Trophoblast cell (in vitro differentiated cells and primary cell): ENCODE data around the gene SMAD3.
"Not testable (repeated sequence)": the region's sequence is repeated elsewhere in the genome, so short reads cannot be mapped to it uniquely, and the experiment has no call there.

Source experiments
- DNase-seq, 2 donors: peaks; one replicate each; pipeline ENCODE4 v3.0.0-alpha.2; 2016
- H2AFZ ChIP-seq: 2 replicates; pipeline ENCODE4 v1.6.1; 2013; ENCODE audit warnings: low read length, moderate library complexity, mild to moderate bottlenecking; ENCODE audit not compliant: insufficient read depth, poor library complexity
- H2AK5ac ChIP-seq: 2 replicates; pipeline ENCODE4 v1.6.1; 2013; ENCODE audit warnings: mild to moderate bottlenecking, low read length
- H2BK120ac ChIP-seq: 2 replicates; pipeline ENCODE4 v1.6.1; 2013; ENCODE audit warnings: low read length, mild to moderate bottlenecking, moderate library complexity; ENCODE audit not compliant: insufficient read depth, poor library complexity
- H2BK12ac ChIP-seq: 2 replicates; pipeline ENCODE4 v1.6.1; 2013; ENCODE audit warnings: mild to moderate bottlenecking, low read length, moderate library complexity
- H2BK5ac ChIP-seq: 2 replicates; pipeline ENCODE4 v1.6.1; 2013; ENCODE audit warnings: low read length, low read depth, moderate library complexity, mild to moderate bottlenecking; ENCODE audit not compliant: poor library complexity
- H3K14ac ChIP-seq: 2 replicates; pipeline ENCODE4 v1.6.1; 2013; ENCODE audit warnings: mild to moderate bottlenecking, low read length
- H3K18ac ChIP-seq: 2 replicates; pipeline ENCODE4 v1.6.1; 2013; ENCODE audit warnings: mild to moderate bottlenecking, low read length
- H3K23ac ChIP-seq: 2 replicates; pipeline ENCODE4 v1.6.1; 2013; ENCODE audit warnings: low read length
- H3K27ac ChIP-seq: 2 replicates; pipeline ENCODE4 v1.5.1; 2013; ENCODE audit warnings: low read depth, mild to moderate bottlenecking, inconsistent platforms, low read length, moderate library complexity
- H3K27me3 ChIP-seq: 2 replicates; pipeline ENCODE4 v1.6.1; 2013; ENCODE audit warnings: inconsistent platforms, mild to moderate bottlenecking, low read length, moderate library complexity; ENCODE audit not compliant: insufficient read depth
- H3K36me3 ChIP-seq, 2 experiments: 1 replicate in 1 of 2; 2 replicates in 1 of 2; pipeline ENCODE4 v1.6.1; 2013; ENCODE audit warnings: low read length in 2 of 2, mild to moderate bottlenecking in 2 of 2, moderate library complexity in 1 of 2; ENCODE audit not compliant: insufficient read depth in 2 of 2, control insufficient read depth in 1 of 2
- H3K4ac ChIP-seq: 2 replicates; pipeline ENCODE4 v1.6.1; 2013; ENCODE audit warnings: low read depth, mild to moderate bottlenecking, low read length, moderate library complexity
- H3K4me1 ChIP-seq, 2 experiments: 1 replicate in 1 of 2; 2 replicates in 1 of 2; pipeline ENCODE4 v1.6.1; 2013; ENCODE audit warnings: low read length in 2 of 2, mild to moderate bottlenecking in 2 of 2, moderate library complexity in 1 of 2; ENCODE audit not compliant: insufficient read depth in 2 of 2, control insufficient read depth in 1 of 2
- H3K4me2 ChIP-seq: 2 replicates; pipeline ENCODE4 v1.6.1; 2013; ENCODE audit warnings: inconsistent platforms, mild to moderate bottlenecking, low read length, moderate library complexity
- H3K4me3 ChIP-seq: 2 replicates; pipeline ENCODE4 v1.5.1; 2013; ENCODE audit warnings: mild to moderate bottlenecking, low read depth, low read length, inconsistent platforms
- H3K79me1 ChIP-seq: one replicate; pipeline ENCODE4 v1.6.1; 2013; ENCODE audit warnings: low read length
- H3K79me2 ChIP-seq: 2 replicates; pipeline ENCODE4 v1.6.1; 2013; ENCODE audit warnings: low read length, mild to moderate bottlenecking; ENCODE audit not compliant: control insufficient read depth, insufficient read depth, poor library complexity
- H3K9ac ChIP-seq: 2 replicates; pipeline ENCODE4 v1.6.1; 2013; ENCODE audit warnings: mild to moderate bottlenecking, low read length
- H3K9me3 ChIP-seq: 2 replicates; pipeline ENCODE4 v1.6.1; 2013; ENCODE audit warnings: low read depth, mild to moderate bottlenecking, control low read depth, inconsistent platforms, low read length; ENCODE audit not compliant: insufficient read depth
- H4K12ac ChIP-seq: 2 replicates; pipeline ENCODE4 v1.6.1; 2013; ENCODE audit warnings: low read depth, mild to moderate bottlenecking, low read length, moderate library complexity
- H4K8ac ChIP-seq: 2 replicates; pipeline ENCODE4 v1.6.1; 2013; ENCODE audit warnings: low read depth, mild to moderate bottlenecking, low read length, moderate library complexity
- H4K91ac ChIP-seq: one replicate; pipeline ENCODE4 v1.6.1; 2013; ENCODE audit warnings: low read depth, mild to moderate bottlenecking, low read length, moderate library complexity
- WGBS: extraction: QIAGEN DNeasy Blood & Tissue Kit; methylation state at CpG from one replicate; pipeline ENCODE4 v1.1.7; 2013; ENCODE audit warnings: missing lambda C conversion rate; ENCODE audit not compliant: insufficient read length, insufficient coverage; ENCODE audit errors: extremely low coverage; 5-methylcytosine and 5-hydroxymethylcytosine counted together

Gene SMAD3

GRCh38 chr15:67153044-67153443, 87.6 kb downstream of the SMAD3 start:
- H4K8ac ChIP-seq, H3K9ac ChIP-seq, H2BK120ac ChIP-seq, H3K18ac ChIP-seq, H3K27ac ChIP-seq, H3K23ac ChIP-seq, H4K12ac ChIP-seq, H3K4me2 ChIP-seq, H3K4me3 ChIP-seq, H2BK5ac ChIP-seq, H3K9me3 ChIP-seq, H3K36me3 ChIP-seq, H2AFZ ChIP-seq, H3K79me2 ChIP-seq, H3K14ac ChIP-seq, H3K27me3 ChIP-seq: not testable (repeated sequence)
- Histone ChIP-seq H2AK5ac (peak overlapping the region; percentile 57), H3K79me1 (peaks cover 29% of the 10 kb centered on the region), H4K91ac (peak overlapping the region; percentile 48), H2BK12ac (peak overlapping the region; percentile 77), H3K4ac (peak overlapping the region; percentile 6), H3K4me1 (peaks cover 26 to 27% of the 10 kb centered on the region in 2 experiments)
- DNase-seq, result peak in 1 of 2 donors; percentile 72
- no CpG with 5 or more reads among the region's 6 CpGs for WGBS

GRCh38 chr15:67154249-67154648, 88.8 kb downstream of the SMAD3 start:
- H3K14ac ChIP-seq, result no peak overlapping the region
- no peak overlapping the region for H3K4me2 ChIP-seq
- H4K8ac ChIP-seq, result no peak overlapping the region
- no peak overlapping the region for H3K23ac ChIP-seq
- H3K27ac ChIP-seq, result no peak overlapping the region
- no peak overlapping the region for H3K4ac ChIP-seq
- no peak overlapping the region for H3K9ac ChIP-seq
- H3K9me3 ChIP-seq, result peaks cover 3% of the 10 kb centered on the region
- H4K12ac ChIP-seq, result no peak overlapping the region
- H3K4me3 ChIP-seq, result no peak overlapping the region
- H3K18ac ChIP-seq, result no peak overlapping the region
- H2BK5ac ChIP-seq, result no peak overlapping the region
- H2BK12ac ChIP-seq, result no peak overlapping the region
- no peak overlapping the region for H4K91ac ChIP-seq
- peak overlapping the region; percentile 35 for H2BK120ac ChIP-seq
- H2AK5ac ChIP-seq, result no peak overlapping the region
- peaks cover 18% of the 10 kb centered on the region for H3K79me1 ChIP-seq
- peaks cover 0 to 2% of the 10 kb centered on the region in 2 experiments for H3K36me3 ChIP-seq
- H3K79me2 ChIP-seq, result peaks cover 3% of the 10 kb centered on the region
- no peaks in the 10 kb centered on the region for H3K27me3 ChIP-seq
- H2AFZ ChIP-seq, result no peak overlapping the region
- DNase-seq, result peak in 1 of 2 donors; percentile 39
- peaks cover 14 to 15% of the 10 kb centered on the region in 2 experiments for H3K4me1 ChIP-seq

GRCh38 chr15:67156426-67156825, 91.0 kb downstream of the SMAD3 start:
- peak; percentile 74 to 91 for DNase-seq

GRCh38 chr15:67156834-67157233, 91.4 kb downstream of the SMAD3 start:
- no peak overlapping the region for H3K9ac ChIP-seq
- H3K18ac ChIP-seq, result peak overlapping the region; percentile 10
- no CpG with 5 or more reads among the region's 3 CpGs for WGBS
- no peak overlapping the region for H2BK5ac ChIP-seq
- H3K79me2 ChIP-seq, result peaks cover 7% of the 10 kb centered on the region
- H3K79me1 ChIP-seq, result peaks cover 12% of the 10 kb centered on the region
- H3K4me3 ChIP-seq, result no peak overlapping the region
- H2AFZ ChIP-seq, result no peak overlapping the region
- peak overlapping the region; percentile 37 for H3K27ac ChIP-seq
- H2AK5ac ChIP-seq, result no peak overlapping the region
- no peak overlapping the region for H3K4me2 ChIP-seq
- no peak overlapping the region for H2BK12ac ChIP-seq
- H3K36me3 ChIP-seq, result peaks cover 0 to 2% of the 10 kb centered on the region in 2 experiments
- peaks cover 13 to 16% of the 10 kb centered on the region in 2 experiments for H3K4me1 ChIP-seq
- H3K9me3 ChIP-seq, result peaks cover 3% of the 10 kb centered on the region
- H3K23ac ChIP-seq, result no peak overlapping the region
- no peak overlapping the region for H4K8ac ChIP-seq
- no peaks in the 10 kb centered on the region for H3K27me3 ChIP-seq
- no peak overlapping the region for H3K4ac ChIP-seq
- H2BK120ac ChIP-seq, result no peak overlapping the region
- no peak overlapping the region for H4K91ac ChIP-seq
- no peak overlapping the region for H3K14ac ChIP-seq
- no peak for DNase-seq
- no peak overlapping the region for H4K12ac ChIP-seq

More at GRCh38 chr15:67156426-67156825, 91.0 kb downstream of the SMAD3 start:
- no CpG with 5 or more reads among the region's 2 CpGs for WGBS
- Histone ChIP-seq H2BK120ac (no peak overlapping the region), H3K27ac (no peak overlapping the region), H3K4me2 (no peak overlapping the region), H2AFZ (no peak overlapping the region), H3K23ac (no peak overlapping the region), H3K4me1 (peaks cover 9 to 13% of the 10 kb centered on the region in 2 experiments), H4K8ac (no peak overlapping the region), H3K4ac (no peak overlapping the region), H3K14ac (no peak overlapping the region), H3K79me2 (peaks cover 6% of the 10 kb centered on the region), H3K36me3 (peaks cover 0 to 2% of the 10 kb centered on the region in 2 experiments), H2AK5ac (no peak overlapping the region), H2BK5ac (no peak overlapping the region), H4K12ac (no peak overlapping the region), H3K9ac (no peak overlapping the region), H4K91ac (no peak overlapping the region), H3K27me3 (no peaks in the 10 kb centered on the region), H3K18ac (no peak overlapping the region), H3K9me3 (peaks cover 3% of the 10 kb centered on the region), H2BK12ac (no peak overlapping the region), H3K79me1 (peaks cover 12% of the 10 kb centered on the region), H3K4me3 (no peak overlapping the region)
